ENCODE results near the gene TBC1D2B. TPM values are rescaled to one million over a fixed set of nuclear protein-coding genes. Genes with fewer than 3 reads are reported as not detected.

The TBC1D2B gene
- total and polyA plus RNA-seq, 2 experiments from 2014 or later: 24.8 to 38.4 TPM

- Histone ChIP-seq H3K79me2 (peaks cover 12% of the 10 kb centered on the region), H3K9me3 (ENCODE audit: low read depth) (no peaks in the 10 kb centered on the region), H3K4me2 (no peak overlapping the region), H3K36me3 (replicated peaks; ENCODE audit: insufficient read depth, low read depth) (no peaks in the 10 kb centered on the region), H4K20me1 (ENCODE audit: insufficient read depth, poor library complexity, severe bottlenecking) (no peaks in the 10 kb centered on the region), H2AFZ (no peak overlapping the region), H3K27me3 (no peaks in the 10 kb centered on the region), H3K4me3 (no peak overlapping the region), H3K27ac (no peak overlapping the region), H3K4me1 (ENCODE audit: insufficient read depth) (peaks cover 20% of the 10 kb centered on the region), H3K9me2 (replicated peaks; ENCODE audit: insufficient read depth) (no peaks in the 10 kb centered on the region)
- no peak for TF ChIP-seq EZH2phosphoT487 (IDR thresholded peaks at IDR 0.05; ENCODE audit: low read depth, severe bottlenecking, unreplicated experiment)
- TF ChIP-seq EZH2 (IDR thresholded peaks at IDR 0.05; ENCODE audit: borderline replicate concordance): no peak
- TF ChIP-seq CTCF (IDR thresholded peaks at IDR 0.05; ENCODE audit: poor library complexity): no peak
- WGBS (ENCODE audit: low lambda C conversion rate, missing lambda C conversion rate): 79% methylated on average over 17 of the region's 17 CpGs
- DNase-seq (ENCODE audit: low spot score): no peak
Measured at GRCh38 chr15:78007964-78008886, 69.3 kb downstream of the TBC1D2B start.

GRCh38 chr15:78007211-78007931 is 70.1 kb downstream of the TBC1D2B start:
- no peak for DNase-seq (ENCODE audit: low spot score)
- TF ChIP-seq EZH2 (IDR thresholded peaks at IDR 0.05; ENCODE audit: borderline replicate concordance) (no peak), EZH2phosphoT487 (IDR thresholded peaks at IDR 0.05; ENCODE audit: low read depth, severe bottlenecking, unreplicated experiment) (no peak), CTCF (IDR thresholded peaks at IDR 0.05; ENCODE audit: poor library complexity) (no peak)
- Histone ChIP-seq H3K79me2 (peaks cover 12% of the 10 kb centered on the region), H4K20me1 (ENCODE audit: insufficient read depth, poor library complexity, severe bottlenecking) (no peaks in the 10 kb centered on the region), H3K27ac (no peak overlapping the region), H3K36me3 (replicated peaks; ENCODE audit: insufficient read depth, low read depth) (no peaks in the 10 kb centered on the region), H3K4me3 (no peak overlapping the region), H2AFZ (no peak overlapping the region), H3K4me2 (no peak overlapping the region), H3K4me1 (ENCODE audit: insufficient read depth) (peaks cover 13% of the 10 kb centered on the region), H3K27me3 (no peaks in the 10 kb centered on the region), H3K9me3 (ENCODE audit: low read depth) (no peaks in the 10 kb centered on the region), H3K9me2 (replicated peaks; ENCODE audit: insufficient read depth) (no peaks in the 10 kb centered on the region)
- 98% methylated on average over 11 of the region's 11 CpGs for WGBS (ENCODE audit: low lambda C conversion rate, missing lambda C conversion rate)

- no peak for TF ChIP-seq CTCF (IDR thresholded peaks at IDR 0.05; ENCODE audit: poor library complexity)
- no peak for TF ChIP-seq EZH2phosphoT487 (IDR thresholded peaks at IDR 0.05; ENCODE audit: low read depth, severe bottlenecking, unreplicated experiment)
- TF ChIP-seq EZH2 (IDR thresholded peaks at IDR 0.05; ENCODE audit: borderline replicate concordance): no peak
- WGBS (ENCODE audit: low lambda C conversion rate, missing lambda C conversion rate): 95% methylated on average over 13 of the region's 13 CpGs
- no peaks in the 10 kb centered on the region for H3K9me2 ChIP-seq (replicated peaks; ENCODE audit: insufficient read depth)
- H3K4me1 ChIP-seq (ENCODE audit: insufficient read depth): peaks cover 6% of the 10 kb centered on the region
- H3K9me3 ChIP-seq (ENCODE audit: low read depth): no peaks in the 10 kb centered on the region
- no peak overlapping the region for H3K4me3 ChIP-seq
- H3K27ac ChIP-seq: no peak overlapping the region
- no peaks in the 10 kb centered on the region for H4K20me1 ChIP-seq (ENCODE audit: insufficient read depth, poor library complexity, severe bottlenecking)
- peaks cover 12% of the 10 kb centered on the region for H3K79me2 ChIP-seq
- no peak for DNase-seq (ENCODE audit: low spot score)
- no peak overlapping the region for H2AFZ ChIP-seq
- H3K27me3 ChIP-seq: no peaks in the 10 kb centered on the region
- no peak overlapping the region for H3K4me2 ChIP-seq
- H3K36me3 ChIP-seq (replicated peaks; ENCODE audit: insufficient read depth, low read depth): no peaks in the 10 kb centered on the region
Measured at GRCh38 chr15:78006567-78007205, 70.8 kb downstream of the TBC1D2B start.
